Endodermal cell (in vitro differentiated cells): ENCODE measurements around the gene RPL21. TPM values are rescaled to one million over a fixed set of nuclear protein-coding genes. Genes with fewer than 3 reads are reported as not detected.

Experiments used
- DNase-seq: peaks from one replicate; pipeline ENCODE4 v3.0.0-alpha.2; 2017
- H3K27ac ChIP-seq: 2 replicates; pipeline ENCODE4 v1.5.1; 2013; ENCODE audit warnings: mild to moderate bottlenecking, low read depth, low read length, moderate library complexity
- H3K27me3 ChIP-seq: 2 replicates; pipeline ENCODE4 v1.6.1; 2013; ENCODE audit warnings: mild to moderate bottlenecking, low read length, moderate library complexity; ENCODE audit not compliant: insufficient read depth, control insufficient read depth, poor library complexity, severe bottlenecking
- H3K36me3 ChIP-seq: 2 replicates; pipeline ENCODE4 v1.7.0; 2013; ENCODE audit warnings: mild to moderate bottlenecking, low read length, moderate library complexity; ENCODE audit not compliant: control insufficient read depth, insufficient read depth
- H3K4me1 ChIP-seq: one replicate; pipeline ENCODE4 v1.7.0; 2013; ENCODE audit warnings: low read length; ENCODE audit not compliant: control insufficient read depth, insufficient read depth
- H3K4me3 ChIP-seq: 2 replicates; pipeline ENCODE4 v1.5.1; 2013; ENCODE audit warnings: mild to moderate bottlenecking, low read length, moderate library complexity
- H3K9ac ChIP-seq: 2 replicates; pipeline ENCODE4 v1.6.1; 2013; ENCODE audit warnings: mild to moderate bottlenecking, low read length, moderate library complexity; ENCODE audit not compliant: poor library complexity, severe bottlenecking; ENCODE audit errors: extremely low read depth
- H3K9me3 ChIP-seq: 2 replicates; pipeline ENCODE4 v1.6.1; 2013; ENCODE audit warnings: mild to moderate bottlenecking, low read length, moderate library complexity; ENCODE audit not compliant: control insufficient read depth
- H3K27ac Mint-ChIP-seq: 2 replicates; pipeline ENCODE4 v1.8.0; 2020; ENCODE audit warnings: mixed read lengths
- H3K27me3 Mint-ChIP-seq: 2 replicates; pipeline ENCODE4 v1.8.0; 2021; ENCODE audit warnings: mild to moderate bottlenecking, mixed read lengths; ENCODE audit not compliant: insufficient read depth
- H3K36me3 Mint-ChIP-seq: 2 replicates; pipeline ENCODE4 v1.8.0; 2020; ENCODE audit warnings: low read depth, mixed read lengths
- H3K4me1 Mint-ChIP-seq: 2 replicates; pipeline ENCODE4 v1.8.0; 2020; ENCODE audit warnings: mixed read lengths
- H3K4me3 Mint-ChIP-seq: 2 replicates; pipeline ENCODE4 v1.8.0; 2020; ENCODE audit warnings: mild to moderate bottlenecking, moderate library complexity, mixed read lengths
- H3K9me3 Mint-ChIP-seq: 2 replicates; pipeline ENCODE4 v1.8.0; 2020; ENCODE audit warnings: mild to moderate bottlenecking, mixed read lengths
- CTCF ChIP-seq: fragments of 200-600 bp; sonication (generic); conservative IDR thresholded peaks from 2 replicates; pipeline ENCODE4 v1.5.0; 2021; ENCODE audit warnings: antibody characterized with exemption, mild to moderate bottlenecking
- WGBS, 2 experiments: methylation state at CpG; one replicate each; pipeline versions ENCODE4 v1.1.5 to v1.1.7; 2013; ENCODE audit warnings: missing lambda C conversion rate in 2 of 2, mixed read lengths in 1 of 2; ENCODE audit not compliant: insufficient coverage in 1 of 2, insufficient read length in 1 of 2; 5-methylcytosine and 5-hydroxymethylcytosine counted together
- total RNA-seq, 2 donors: library from RNA; stranded (reverse); fragmentation: NEBNext Ultra II Directional in 1 of 2; extraction: Animal tissue kit (Norgen Biotek cat#: 25700) in 1 of 2; gene quantifications; 2 replicates in 1 of 2; 3 replicates in 1 of 2; pipeline ENCODE4 v1.2.1, GENCODE V29; 2021

Gene RPL21
- total RNA-seq, 2 donors from 2014 or later, result 882 to 975 TPM

- no peak for TF ChIP-seq CTCF
- DNase-seq, result no peak
- H3K27me3 ChIP-seq, result peaks cover 22% of the 10 kb centered on the region
- no peak overlapping the region for H3K27ac Mint-ChIP-seq
- H3K9me3 Mint-ChIP-seq, result no peaks in the 10 kb centered on the region
- peaks cover 33% of the 10 kb centered on the region for H3K27me3 Mint-ChIP-seq
- peaks cover 8% of the 10 kb centered on the region for H3K4me1 Mint-ChIP-seq
- H3K27ac ChIP-seq, result no peak overlapping the region
- H3K4me3 ChIP-seq, result no peak overlapping the region
- H3K4me1 ChIP-seq, result no peaks in the 10 kb centered on the region
- H3K9me3 ChIP-seq, result no peaks in the 10 kb centered on the region
- no peak overlapping the region for H3K4me3 Mint-ChIP-seq
- no peaks in the 10 kb centered on the region for H3K36me3 Mint-ChIP-seq
- H3K9ac ChIP-seq, result no peak overlapping the region
- H3K36me3 ChIP-seq, result no peaks in the 10 kb centered on the region
- WGBS, 2 experiments, result 72% methylated on average over 1 of the region's 1 CpG; no CpG with 5 or more reads in 1 of the 2 experiments
Measured at GRCh38 chr13:27274631-27275030, 23.3 kb downstream of the RPL21 start.

- H3K36me3 ChIP-seq, result no peaks in the 10 kb centered on the region
- H3K9me3 Mint-ChIP-seq, result no peaks in the 10 kb centered on the region
- no peak overlapping the region for H3K27ac Mint-ChIP-seq
- H3K4me3 ChIP-seq, result no peak overlapping the region
- no peak for DNase-seq
- no peak overlapping the region for H3K4me3 Mint-ChIP-seq
- no peak overlapping the region for H3K27ac ChIP-seq
- no peaks in the 10 kb centered on the region for H3K4me1 ChIP-seq
- no peak for TF ChIP-seq CTCF
- H3K9me3 ChIP-seq, result no peaks in the 10 kb centered on the region
- peaks cover 24% of the 10 kb centered on the region for H3K27me3 Mint-ChIP-seq
- H3K27me3 ChIP-seq, result peaks cover 19% of the 10 kb centered on the region
- H3K9ac ChIP-seq, result no peak overlapping the region
- peaks cover 8% of the 10 kb centered on the region for H3K4me1 Mint-ChIP-seq
- 87 to 96% methylated on average over 5 to 7 of the region's 7 CpGs for WGBS, 2 experiments
- no peaks in the 10 kb centered on the region for H3K36me3 Mint-ChIP-seq
Measured at GRCh38 chr13:27276188-27276587, 24.8 kb downstream of the RPL21 start.

GRCh38 chr13:27279506-27279905, 28.1 kb downstream of the RPL21 start:
- no peaks in the 10 kb centered on the region for H3K36me3 Mint-ChIP-seq
- H3K36me3 ChIP-seq, result no peaks in the 10 kb centered on the region

More at GRCh38 chr13:27279506-27279905, 28.1 kb downstream of the RPL21 start:
- Mint-ChIP-seq H3K4me3 (no peak overlapping the region), H3K27me3 (peaks cover 3% of the 10 kb centered on the region), H3K4me1 (peaks cover 5% of the 10 kb centered on the region), H3K27ac (no peak overlapping the region), H3K9me3 (no peaks in the 10 kb centered on the region)
- Histone ChIP-seq H3K27ac (no peak overlapping the region), H3K9me3 (no peaks in the 10 kb centered on the region), H3K4me1 (no peaks in the 10 kb centered on the region), H3K27me3 (no peaks in the 10 kb centered on the region), H3K4me3 (no peak overlapping the region), H3K9ac (no peak overlapping the region)
- TF ChIP-seq CTCF, result no peak
- WGBS, 2 experiments, result 92 to 100% methylated on average over 5 to 7 of the region's 7 CpGs
- DNase-seq, result no peak
